Measurements from ENCODE around the gene EPB41L1. TPM values are rescaled to one million over a fixed set of nuclear protein-coding genes. Genes with fewer than 3 reads are reported as not detected.

Gene EPB41L1
- total RNA-seq, 1 donor from 2014 or later: 7.5 TPM

DNA sequence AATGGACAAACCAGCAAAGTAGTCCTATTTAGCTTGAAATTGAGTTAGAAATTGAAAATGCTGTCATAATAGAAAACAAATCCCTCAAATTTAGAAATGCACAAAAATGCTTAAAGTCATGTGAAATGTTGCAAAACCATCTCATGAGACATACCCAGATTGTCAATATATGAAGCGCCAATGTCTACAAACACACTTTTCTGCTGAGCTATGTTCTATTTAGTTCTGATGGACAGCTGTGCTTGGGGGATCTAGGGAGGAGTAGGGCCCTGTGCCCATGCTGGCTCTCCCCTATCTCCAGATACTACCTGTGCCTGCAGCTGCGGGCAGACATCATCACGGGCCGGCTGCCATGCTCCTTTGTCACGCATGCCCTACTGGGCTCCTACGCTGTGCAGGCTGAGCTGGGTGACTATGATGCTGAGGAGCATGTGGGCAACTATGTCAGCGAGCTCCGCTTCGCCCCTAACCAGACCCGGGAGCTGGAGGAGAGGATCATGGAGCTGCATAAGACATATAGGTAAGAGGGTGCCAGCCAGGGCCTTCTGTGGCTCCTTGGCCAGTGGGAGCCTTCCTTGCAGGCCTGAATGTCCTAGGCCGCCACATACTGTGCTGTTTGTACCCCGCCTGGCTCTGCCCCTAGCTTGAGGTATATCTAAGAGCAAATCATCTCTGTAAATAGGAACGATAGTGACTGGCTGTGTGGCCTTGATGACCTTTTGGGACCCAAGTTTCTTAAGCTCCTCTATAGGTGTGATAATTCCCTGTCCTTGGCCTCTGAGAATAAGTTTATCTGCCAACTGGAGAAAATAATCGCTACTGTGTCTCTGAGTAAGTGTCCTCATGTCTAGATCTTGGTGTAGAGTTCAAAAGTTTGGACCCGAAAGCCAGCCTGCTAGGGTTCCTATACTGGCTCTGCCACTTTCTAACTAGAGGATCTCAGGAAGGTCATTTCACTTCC is 30.6 kb downstream of the EPB41L1 start:
- no peak for DNase-seq (ENCODE audit: low spot score)

DNA sequence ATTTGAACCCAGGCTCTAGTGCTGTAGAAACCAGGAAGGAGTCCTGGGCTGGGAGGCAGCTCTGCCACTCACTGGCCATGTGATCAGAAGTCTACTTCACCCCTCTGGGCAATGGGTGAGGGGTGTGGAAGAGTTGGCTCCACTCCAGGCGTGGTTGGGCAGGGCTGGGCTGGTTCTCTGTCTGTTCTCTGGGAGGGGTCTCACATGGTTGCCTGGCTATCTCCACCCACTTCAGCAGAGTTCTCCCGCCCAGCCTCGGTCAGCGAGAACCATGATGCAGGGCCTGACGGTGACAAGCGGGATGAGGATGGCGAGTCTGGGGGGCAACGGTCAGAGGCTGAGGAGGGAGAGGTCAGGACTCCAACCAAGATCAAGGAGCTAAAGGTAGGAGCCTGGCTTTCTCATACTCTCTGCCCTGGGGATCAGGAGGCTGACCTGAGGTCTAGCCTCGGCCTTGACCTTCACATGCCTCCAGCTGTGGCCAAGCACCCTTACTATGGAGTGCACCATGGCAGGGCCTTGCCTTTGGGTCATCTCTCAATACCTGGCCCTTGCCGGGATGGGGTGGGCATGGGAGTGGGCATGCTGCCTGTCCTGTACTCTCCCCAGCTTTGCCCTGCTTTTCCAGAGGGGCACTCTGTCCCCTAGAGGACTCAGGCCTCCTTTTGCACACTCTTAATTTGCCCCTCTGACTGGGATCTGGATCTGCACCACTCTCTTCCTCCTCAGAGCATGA is 39.6 kb downstream of the EPB41L1 start:
- no peak for DNase-seq (ENCODE audit: low spot score)

- no peak for DNase-seq (ENCODE audit: low spot score)
Observed at GRCh38 chr20:36196676-36197075, 42.1 kb downstream of the EPB41L1 start.

DNA sequence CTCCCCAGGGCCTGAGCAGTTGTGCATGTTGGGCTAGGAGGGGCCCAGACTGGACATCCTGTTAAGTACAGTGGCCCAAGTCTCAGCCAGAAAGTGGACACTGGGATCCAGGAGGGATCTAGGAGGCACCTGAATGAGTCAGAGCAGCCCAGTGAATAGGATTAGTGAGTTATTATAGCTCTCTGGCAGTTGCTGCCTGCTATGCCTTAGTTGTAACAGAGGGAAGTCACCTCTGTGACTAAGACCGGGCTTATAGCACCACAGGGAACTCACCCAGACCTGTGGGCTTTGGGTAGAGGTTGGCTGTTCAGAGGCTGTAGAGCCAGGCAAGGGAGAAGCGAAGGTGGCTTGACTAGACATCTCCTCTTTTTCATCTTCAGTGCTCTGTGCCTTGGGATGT is 42.7 kb downstream of the EPB41L1 start:
- DNase-seq (ENCODE audit: low spot score): no peak

- peak; percentile 86 for DNase-seq (ENCODE audit: low spot score)
Observed at GRCh38 chr20:36199345-36200257, 45.1 kb downstream of the EPB41L1 start.

- DNase-seq (ENCODE audit: low spot score): peak; percentile 56
Observed at GRCh38 chr20:36200451-36200850, 45.9 kb downstream of the EPB41L1 start.

DNA sequence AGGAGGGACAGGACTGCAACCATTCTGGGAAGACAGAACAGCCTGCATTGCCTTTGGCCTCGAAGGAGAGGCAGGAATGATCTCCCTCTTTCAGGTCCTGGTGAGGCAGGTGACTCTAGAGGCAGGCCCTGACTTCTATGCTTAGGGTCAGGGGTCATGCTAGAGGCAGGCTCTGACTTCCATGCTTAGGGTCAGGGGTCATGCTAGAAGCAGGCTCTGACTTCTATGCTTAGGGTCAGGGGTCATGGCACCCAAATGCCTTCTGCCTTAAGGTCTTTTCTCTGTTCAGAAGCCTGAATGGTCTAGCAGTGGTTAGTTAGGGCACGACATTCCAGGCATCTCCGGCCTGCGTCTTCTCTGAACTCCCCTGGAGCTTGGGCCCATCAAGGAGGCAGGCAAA is 46.7 kb downstream of the EPB41L1 start:
- DNase-seq (ENCODE audit: low spot score): no peak

GRCh38 chr20:36202891-36203338 is 48.4 kb downstream of the EPB41L1 start:
- peak; percentile 10 for DNase-seq (ENCODE audit: low spot score)

- no peak for DNase-seq (ENCODE audit: low spot score)
Observed at GRCh38 chr20:36203861-36204260, 49.3 kb downstream of the EPB41L1 start.

DNA sequence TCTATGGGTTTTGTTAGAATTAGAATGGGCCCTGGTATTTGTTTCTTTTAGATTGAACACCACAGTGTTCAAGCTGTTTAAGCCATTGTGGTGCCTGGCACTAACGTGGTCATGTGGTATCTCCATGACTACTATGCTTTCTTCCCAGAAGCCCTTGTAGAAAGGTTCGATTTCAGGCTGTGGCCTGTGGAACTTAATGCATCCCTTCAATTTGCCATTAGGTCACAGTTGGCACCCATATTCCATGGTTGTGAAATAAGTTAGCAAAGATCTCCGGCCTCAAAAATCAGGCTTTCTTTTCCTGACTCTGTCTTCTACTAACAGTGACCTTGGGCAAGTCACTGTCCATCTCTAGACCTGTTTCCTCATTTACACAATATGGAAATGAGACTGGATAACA is 50.5 kb downstream of the EPB41L1 start:
- DNase-seq (ENCODE audit: low spot score): no peak

DNA sequence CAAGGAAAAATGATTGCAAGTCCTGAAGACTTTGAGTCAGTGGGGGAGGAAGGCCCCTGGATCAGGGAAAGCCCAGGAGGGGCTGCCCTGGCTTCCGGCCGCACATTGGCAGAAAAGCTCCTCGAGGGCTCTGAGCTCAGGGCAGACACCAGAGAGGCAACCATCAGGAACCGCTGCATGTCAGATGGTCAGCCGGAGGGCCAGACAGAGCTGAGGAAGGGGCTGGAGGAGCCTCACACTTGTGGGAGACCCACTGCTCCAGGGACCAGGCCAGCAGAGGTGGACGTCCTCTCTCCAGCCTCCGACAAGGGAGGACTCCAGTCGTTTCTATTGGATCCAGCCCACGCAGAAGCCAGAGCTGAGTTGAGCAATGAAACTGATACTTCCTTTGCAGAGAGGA is 51.5 kb downstream of the EPB41L1 start:
- DNase-seq (ENCODE audit: low spot score): no peak

GRCh38 chr20:36206641-36207040 is 52.1 kb downstream of the EPB41L1 start:
- no peak for DNase-seq (ENCODE audit: low spot score)

GRCh38 chr20:36207602-36208001 is 53.1 kb downstream of the EPB41L1 start:
- no peak for DNase-seq (ENCODE audit: low spot score)

- peak; percentile 25 for DNase-seq (ENCODE audit: low spot score)
Observed at GRCh38 chr20:36208257-36208656, 53.7 kb downstream of the EPB41L1 start.

GRCh38 chr20:36210436-36211021 is 56.0 kb downstream of the EPB41L1 start:
- no peak for DNase-seq (ENCODE audit: low spot score)

DNA sequence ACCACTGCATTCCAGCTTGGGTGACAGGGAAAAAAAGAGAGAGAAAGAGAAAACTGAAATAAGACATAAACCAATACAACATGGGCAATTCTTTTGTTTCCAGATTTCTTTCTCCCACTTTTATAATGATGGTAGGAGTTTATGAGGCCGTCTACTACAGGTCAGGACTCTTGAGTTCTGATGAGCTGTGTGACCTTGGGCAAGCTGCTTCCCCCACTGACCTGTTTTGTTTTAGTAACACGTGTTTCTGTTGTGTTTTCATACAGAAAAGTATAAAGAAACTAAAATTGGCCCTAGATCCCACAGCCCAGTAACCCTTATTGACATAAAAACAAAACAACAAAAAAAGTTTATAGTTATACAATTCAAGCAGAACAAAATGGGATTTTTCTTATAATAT is 58.8 kb downstream of the EPB41L1 start:
- no peak for DNase-seq (ENCODE audit: low spot score)

DNA sequence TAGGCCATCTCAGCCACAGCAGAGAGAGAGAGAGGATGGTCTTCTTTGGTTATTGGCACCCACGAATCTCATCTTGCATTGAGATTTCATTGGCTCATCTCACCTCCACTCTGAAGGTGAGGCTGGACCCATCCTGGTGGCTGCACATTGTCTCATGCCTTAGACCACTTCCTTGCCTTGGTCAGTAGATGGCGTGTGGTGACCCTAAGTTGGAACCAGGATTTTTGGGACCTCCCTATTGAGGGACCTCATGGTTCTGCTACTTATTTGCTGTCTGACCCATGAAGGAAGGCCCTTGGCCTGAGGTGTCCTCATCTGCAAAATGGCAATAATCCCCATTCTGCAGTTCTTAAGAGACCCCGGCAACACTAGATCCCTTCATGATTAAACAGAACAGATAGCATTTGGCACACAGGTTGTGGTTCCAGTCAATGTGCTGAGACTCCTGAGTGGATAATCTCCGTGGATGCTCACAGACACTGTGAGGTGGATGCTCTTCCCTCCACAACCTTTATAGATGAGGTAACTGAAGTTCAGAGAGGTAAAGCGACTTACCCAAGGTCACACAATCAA is 60.2 kb downstream of the EPB41L1 start:
- no peak for DNase-seq (ENCODE audit: low spot score)

GRCh38 chr20:36215778-36216177 is 61.2 kb downstream of the EPB41L1 start:
- no peak for DNase-seq (ENCODE audit: low spot score)

GRCh38 chr20:36216314-36217025 is 61.9 kb downstream of the EPB41L1 start:
- DNase-seq (ENCODE audit: low spot score): no peak

DNA sequence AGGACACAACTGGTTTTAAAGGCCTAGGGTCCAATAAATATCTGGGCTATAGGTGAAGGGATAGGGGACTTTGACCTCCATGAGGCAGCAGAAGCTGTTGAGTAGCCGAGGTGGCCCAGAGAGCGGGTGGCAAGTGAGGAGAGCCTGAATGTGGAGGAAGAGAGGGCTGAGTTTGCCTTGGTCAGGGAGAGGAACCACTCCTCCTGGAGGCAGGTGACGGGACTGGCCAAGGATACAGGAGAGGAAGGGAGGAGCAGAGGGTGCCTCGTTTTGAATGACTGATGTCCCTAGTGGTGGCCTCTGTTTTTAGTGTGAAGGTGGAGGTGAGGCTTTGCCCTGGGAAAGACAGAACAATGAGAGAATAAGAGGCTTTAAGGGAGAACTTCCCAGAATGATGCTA is 62.7 kb downstream of the EPB41L1 start:
- DNase-seq (ENCODE audit: low spot score): no peak
